Stomach (tissue), 4 donors: ENCODE measurements around the gene GOLGA6L9.
"Not testable (repeated sequence)": the region's sequence is repeated elsewhere in the genome, so short reads cannot be mapped to it uniquely, and the experiment has no call there.

ENCODE experiments used
- EP300 ChIP-seq: sonication (generic); formaldehyde crosslinking; IDR thresholded peaks from one replicate; pipeline ENCODE4 v1.6.1; 2017; ENCODE audit warnings: antibody characterized with exemption
- POLR2AphosphoS5 ChIP-seq, 3 donors: sonication (generic); formaldehyde crosslinking; IDR thresholded peaks; one replicate each; pipeline ENCODE4 v1.6.1; 2016; ENCODE audit warnings: antibody characterized with exemption in 3 of 3
- TF ChIP-seq, protein P1 (sequence below), 7 experiments: fragments of 450-650 bp in 4 of 7; fragments of 200-600 bp in 3 of 7; sonication (generic) in 3 of 7; IDR thresholded peaks; one replicate each; pipeline ENCODE4 v1.5.1; 2016 to 2019; ENCODE audit warnings: antibody characterized with exemption in 7 of 7, control low read depth in 2 of 7, mild to moderate bottlenecking in 1 of 7

GRCh38 chr15:82401918-82402317 is 27.7 kb upstream of the GOLGA6L9 start:
- TF ChIP-seq POLR2AphosphoS5 (IDR thresholded peaks at IDR 0.05); EP300: not testable (repeated sequence)
- TF ChIP-seq, protein P1, sequence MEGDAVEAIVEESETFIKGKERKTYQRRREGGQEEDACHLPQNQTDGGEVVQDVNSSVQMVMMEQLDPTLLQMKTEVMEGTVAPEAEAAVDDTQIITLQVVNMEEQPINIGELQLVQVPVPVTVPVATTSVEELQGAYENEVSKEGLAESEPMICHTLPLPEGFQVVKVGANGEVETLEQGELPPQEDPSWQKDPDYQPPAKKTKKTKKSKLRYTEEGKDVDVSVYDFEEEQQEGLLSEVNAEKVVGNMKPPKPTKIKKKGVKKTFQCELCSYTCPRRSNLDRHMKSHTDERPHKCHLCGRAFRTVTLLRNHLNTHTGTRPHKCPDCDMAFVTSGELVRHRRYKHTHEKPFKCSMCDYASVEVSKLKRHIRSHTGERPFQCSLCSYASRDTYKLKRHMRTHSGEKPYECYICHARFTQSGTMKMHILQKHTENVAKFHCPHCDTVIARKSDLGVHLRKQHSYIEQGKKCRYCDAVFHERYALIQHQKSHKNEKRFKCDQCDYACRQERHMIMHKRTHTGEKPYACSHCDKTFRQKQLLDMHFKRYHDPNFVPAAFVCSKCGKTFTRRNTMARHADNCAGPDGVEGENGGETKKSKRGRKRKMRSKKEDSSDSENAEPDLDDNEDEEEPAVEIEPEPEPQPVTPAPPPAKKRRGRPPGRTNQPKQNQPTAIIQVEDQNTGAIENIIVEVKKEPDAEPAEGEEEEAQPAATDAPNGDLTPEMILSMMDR (IDR thresholded peaks at IDR 0.05), result not testable (repeated sequence)
